B cell (primary cell): ENCODE data around the gene ACYP1.

ENCODE experiments used
- EZH2 ChIP-seq: IDR thresholded peaks from 2 replicates; pipeline ENCODE4 v1.6.1; 2012; ENCODE audit warnings: borderline replicate concordance, low read depth, mild to moderate bottlenecking, moderate library complexity, low read length; ENCODE audit not compliant: insufficient read depth, poor library complexity, severe bottlenecking
- TF ChIP-seq, protein P1 (sequence below): fragments of 200-600 bp; IDR thresholded peaks from one replicate; pipeline ENCODE4 v1.8.0; 2022; ENCODE audit warnings: antibody characterized with exemption, mild to moderate bottlenecking

DNA sequence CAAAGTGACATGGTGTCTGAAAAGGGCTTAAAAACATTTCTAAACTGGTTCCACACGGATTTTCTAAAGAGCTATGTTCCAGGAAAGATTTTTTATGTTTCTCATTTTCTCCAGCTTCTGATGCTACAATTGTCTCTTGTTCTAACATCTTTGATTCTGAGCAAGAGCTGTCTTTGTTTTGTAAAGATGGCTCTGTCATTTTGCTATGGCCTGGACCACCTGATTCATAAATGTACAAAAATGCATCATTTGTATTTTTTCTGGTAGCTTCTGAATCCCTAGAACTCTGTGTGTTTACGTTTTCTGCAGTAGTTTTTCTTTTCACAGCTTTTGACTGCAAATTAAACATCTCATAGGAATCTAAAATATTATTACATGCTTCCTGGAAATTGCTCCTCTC, 15.7 kb downstream of the ACYP1 start:
- TF ChIP-seq, protein P1, sequence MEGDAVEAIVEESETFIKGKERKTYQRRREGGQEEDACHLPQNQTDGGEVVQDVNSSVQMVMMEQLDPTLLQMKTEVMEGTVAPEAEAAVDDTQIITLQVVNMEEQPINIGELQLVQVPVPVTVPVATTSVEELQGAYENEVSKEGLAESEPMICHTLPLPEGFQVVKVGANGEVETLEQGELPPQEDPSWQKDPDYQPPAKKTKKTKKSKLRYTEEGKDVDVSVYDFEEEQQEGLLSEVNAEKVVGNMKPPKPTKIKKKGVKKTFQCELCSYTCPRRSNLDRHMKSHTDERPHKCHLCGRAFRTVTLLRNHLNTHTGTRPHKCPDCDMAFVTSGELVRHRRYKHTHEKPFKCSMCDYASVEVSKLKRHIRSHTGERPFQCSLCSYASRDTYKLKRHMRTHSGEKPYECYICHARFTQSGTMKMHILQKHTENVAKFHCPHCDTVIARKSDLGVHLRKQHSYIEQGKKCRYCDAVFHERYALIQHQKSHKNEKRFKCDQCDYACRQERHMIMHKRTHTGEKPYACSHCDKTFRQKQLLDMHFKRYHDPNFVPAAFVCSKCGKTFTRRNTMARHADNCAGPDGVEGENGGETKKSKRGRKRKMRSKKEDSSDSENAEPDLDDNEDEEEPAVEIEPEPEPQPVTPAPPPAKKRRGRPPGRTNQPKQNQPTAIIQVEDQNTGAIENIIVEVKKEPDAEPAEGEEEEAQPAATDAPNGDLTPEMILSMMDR = no peak
- no peak for TF ChIP-seq EZH2
